ENCODE data around the gene HIVEP3.

HIVEP3 gene

GRCh38 chr1:41621256-41621655, 297.5 kb downstream of the HIVEP3 start:
- DNase-seq: no peak

GRCh38 chr1:41620365-41621169, 298.2 kb downstream of the HIVEP3 start:
- DNase-seq: no peak

GRCh38 chr1:41619511-41620364, 299.0 kb downstream of the HIVEP3 start:
- DNase-seq: no peak

- DNase-seq: no peak
Measured at GRCh38 chr1:41618871-41619270, 299.9 kb downstream of the HIVEP3 start.

GRCh38 chr1:41618066-41618825, 300.5 kb downstream of the HIVEP3 start:
- DNase-seq: no peak

GRCh38 chr1:41617336-41617735, 301.4 kb downstream of the HIVEP3 start:
- no peak for DNase-seq

- DNase-seq: no peak
Measured at GRCh38 chr1:41616563-41616962, 302.2 kb downstream of the HIVEP3 start.

GRCh38 chr1:41615981-41616380, 302.7 kb downstream of the HIVEP3 start:
- no peak for DNase-seq

GRCh38 chr1:41615316-41615715, 303.4 kb downstream of the HIVEP3 start:
- no peak for DNase-seq

- no peak for DNase-seq
Measured at GRCh38 chr1:41614818-41615217, 303.9 kb downstream of the HIVEP3 start.

- DNase-seq: no peak
Measured at GRCh38 chr1:41613689-41614574, 304.8 kb downstream of the HIVEP3 start.

GRCh38 chr1:41612953-41613352, 305.8 kb downstream of the HIVEP3 start:
- no peak for DNase-seq

GRCh38 chr1:41611932-41612450, 306.7 kb downstream of the HIVEP3 start:
- no peak for DNase-seq

GRCh38 chr1:41611068-41611931, 307.4 kb downstream of the HIVEP3 start:
- DNase-seq: no peak

- DNase-seq: no peak
Measured at GRCh38 chr1:41610361-41610760, 308.4 kb downstream of the HIVEP3 start.

GRCh38 chr1:41609166-41609883, 309.4 kb downstream of the HIVEP3 start:
- DNase-seq: no peak

- no peak for DNase-seq
Measured at GRCh38 chr1:41608211-41608610, 310.5 kb downstream of the HIVEP3 start.

GRCh38 chr1:41607808-41608207, 310.9 kb downstream of the HIVEP3 start:
- DNase-seq: no peak

- no peak for DNase-seq
Measured at GRCh38 chr1:41599912-41600311, 318.8 kb downstream of the HIVEP3 start.

- no peak for DNase-seq
Measured at GRCh38 chr1:41598325-41598724, 320.4 kb downstream of the HIVEP3 start.

Measured in stimulated activated CD4-positive, alpha-beta T cell treated with anti-CD3 and anti-CD28 coated beads, Interleukin-15, amount 100 ng/mL, for 24 hours (primary cell).